ENCODE data around the gene PCDH10. TPM values are rescaled to one million over a fixed set of nuclear protein-coding genes. Genes with fewer than 3 reads are reported as not detected.
"Not testable (repeated sequence)": the region's sequence is repeated elsewhere in the genome, so short reads cannot be mapped to it uniquely, and the experiment has no call there.

Gene PCDH10
- total RNA-seq, 1 experiment from 2014 or later = 2.5 TPM

GRCh38 chr4:133186845-133187244, 37.8 kb downstream of the PCDH10 start:
- no peak for DNase-seq (ENCODE audit: low read depth)
- in situ Hi-C loops (cut with HindIII; ENCODE audit: low pct_unique_long_range_greater_than_20kb, low sequenced_read_pairs) = no loop called here

GRCh38 chr4:133188433-133189146, 39.5 kb downstream of the PCDH10 start:
- in situ Hi-C loops (cut with HindIII; ENCODE audit: low pct_unique_long_range_greater_than_20kb, low sequenced_read_pairs) = no loop called here
- DNase-seq (ENCODE audit: low read depth) = no peak

GRCh38 chr4:133189147-133189517, 40.0 kb downstream of the PCDH10 start:
- in situ Hi-C loops (cut with HindIII; ENCODE audit: low pct_unique_long_range_greater_than_20kb, low sequenced_read_pairs) = no loop called here
- DNase-seq (ENCODE audit: low read depth) = no peak

- in situ Hi-C loops (cut with HindIII; ENCODE audit: low pct_unique_long_range_greater_than_20kb, low sequenced_read_pairs) = no loop called here
These were observed 41.0 kb downstream of the PCDH10 start for GRCh38 chr4:133190098-133190497.

GRCh38 chr4:133208694-133209285, 59.7 kb downstream of the PCDH10 start:
- in situ Hi-C loops (cut with HindIII; ENCODE audit: low pct_unique_long_range_greater_than_20kb, low sequenced_read_pairs) = no loop called here

More at GRCh38 chr4:133190098-133190497, 41.0 kb downstream of the PCDH10 start:
- DNase-seq (ENCODE audit: low read depth) = no peak

GRCh38 chr4:133233922-133234321, 84.8 kb downstream of the PCDH10 start:
- in situ Hi-C loops (cut with HindIII; ENCODE audit: low pct_unique_long_range_greater_than_20kb, low sequenced_read_pairs) = no loop called here
- no peak for DNase-seq (ENCODE audit: low read depth)

More at GRCh38 chr4:133208694-133209285, 59.7 kb downstream of the PCDH10 start:
- no peak for DNase-seq (ENCODE audit: low read depth)

GRCh38 chr4:133240451-133240850, 91.4 kb downstream of the PCDH10 start:
- in situ Hi-C loops (cut with HindIII; ENCODE audit: low pct_unique_long_range_greater_than_20kb, low sequenced_read_pairs); DNase-seq (ENCODE audit: low read depth): not testable (repeated sequence)
